H1 (cell line): Measurements from ENCODE around the gene TINCR. TPM values are rescaled to one million over a fixed set of nuclear protein-coding genes. Genes with fewer than 3 reads are reported as not detected.
A peak's percentile ranks its signal among the peaks of the same experiment; 100 is the strongest.

Source experiments
- CTCF ChIA-PET: fragments of 300-600 bp; sonication (Branson Sonifier 250); formaldehyde crosslinking; loops from one replicate; lab custom pipeline; 2021; ENCODE audit not compliant: partially characterized antibody; lab: Charles Lee
- POLR2A ChIA-PET: fragments of 300-600 bp; sonication (Branson Sonifier 250); formaldehyde crosslinking; loops from one replicate; lab custom pipeline; 2021; ENCODE audit warnings: inconsistent platforms; ENCODE audit not compliant: partially characterized antibody; lab: Charles Lee
- DNase-seq, 2 experiments: peaks; one replicate each; pipeline versions ENCODE4 v3.0.0 to v3.0.0-alpha.2; 2010 to 2022; ENCODE audit warnings: low spot score in 2 of 2, low read depth in 1 of 2, mixed read lengths in 1 of 2
- FAIRE-seq: peaks from 2 replicates; lab custom pipeline; 2011; peaks lifted over from hg19 to GRCh38; lab: Jason Lieb, UNC
- H2AFZ ChIP-seq: 2 replicates; pipeline ENCODE4 v1.8.1; 2012; ENCODE audit warnings: low read length, inconsistent platforms
- H2AK5ac ChIP-seq: 2 replicates; pipeline ENCODE4 v1.6.1; 2013; ENCODE audit warnings: low read depth, low read length
- H2BK120ac ChIP-seq: replicated peaks from 2 replicates; pipeline ENCODE3; 2013; ENCODE audit warnings: low read depth, low read length, inconsistent platforms
- H2BK12ac ChIP-seq: 2 replicates; pipeline ENCODE4 v1.6.1; 2013; ENCODE audit warnings: low read depth, low read length
- H2BK15ac ChIP-seq: 2 replicates; pipeline ENCODE4 v1.6.1; 2013; ENCODE audit warnings: low read length
- H2BK20ac ChIP-seq: 2 replicates; pipeline ENCODE4 v1.6.1; 2013; ENCODE audit warnings: low read length
- H2BK5ac ChIP-seq: 2 replicates; pipeline ENCODE4 v1.6.1; 2013; ENCODE audit warnings: low read depth, low read length
- H3K14ac ChIP-seq: 2 replicates; pipeline ENCODE4 v1.6.1; 2013; ENCODE audit warnings: inconsistent platforms; ENCODE audit not compliant: insufficient read length
- H3K18ac ChIP-seq: 2 replicates; pipeline ENCODE4 v1.6.1; 2013; ENCODE audit warnings: low read length; ENCODE audit errors: extremely low read depth
- H3K23ac ChIP-seq: 2 replicates; pipeline ENCODE4 v1.6.1; 2013; ENCODE audit warnings: inconsistent platforms; ENCODE audit not compliant: insufficient read length
- H3K23me2 ChIP-seq: 2 replicates; pipeline ENCODE4 v1.6.1; 2013; ENCODE audit warnings: low read depth, low read length
- H3K27ac ChIP-seq: 2 replicates; pipeline ENCODE4 v1.6.1; 2011; ENCODE audit warnings: low read depth, low read length, inconsistent platforms
- H3K27me3 ChIP-seq, 4 experiments: replicated peaks in 1 of 4; 1 replicate in 1 of 4; 2 replicates in 3 of 4; pipeline versions ENCODE4 v1.6.1 to v1.8.1; 2011 to 2013; ENCODE audit warnings: low read length in 3 of 4, mild to moderate bottlenecking in 3 of 4, inconsistent platforms in 2 of 4, mixed read lengths in 2 of 4, moderate library complexity in 1 of 4; ENCODE audit not compliant: control insufficient read depth in 3 of 4, insufficient read depth in 3 of 4; ENCODE audit errors: extremely low read depth in 1 of 4
- H3K36me3 ChIP-seq, 4 experiments: 2 replicates each; pipeline versions ENCODE4 v1.6.1 to v1.8.1; 2011 to 2013; ENCODE audit warnings: mild to moderate bottlenecking in 4 of 4, low read length in 3 of 4, moderate library complexity in 2 of 4, control low read depth in 1 of 4, inconsistent platforms in 1 of 4; ENCODE audit not compliant: insufficient read depth in 4 of 4, control insufficient read depth in 2 of 4
- H3K4ac ChIP-seq: replicated peaks from 2 replicates; pipeline ENCODE3; 2013; ENCODE audit warnings: low read length, low read depth, mixed read lengths, inconsistent platforms; ENCODE audit not compliant: insufficient read length
- H3K4me1 ChIP-seq, 4 experiments: replicated peaks in 1 of 4; 1 replicate in 1 of 4; 2 replicates in 3 of 4; pipeline versions ENCODE4 v1.6.1 to v1.8.1; 2011 to 2013; ENCODE audit warnings: low read length in 3 of 4, inconsistent platforms in 2 of 4, mixed read lengths in 1 of 4; ENCODE audit not compliant: insufficient read depth in 4 of 4, control insufficient read depth in 3 of 4
- H3K4me2 ChIP-seq, 2 experiments: 2 replicates each; pipeline versions ENCODE4 v1.6.1 to v1.8.1; 2011 to 2013; ENCODE audit warnings: low read depth in 2 of 2, low read length in 2 of 2, control low read depth in 1 of 2, inconsistent platforms in 1 of 2, mild to moderate bottlenecking in 1 of 2; ENCODE audit not compliant: insufficient read depth in 1 of 2
- H3K4me3 ChIP-seq, 4 experiments: fragments of 200-600, 300-600 bp in 1 of 4; sonication (generic), shearing (Covaris generic), sonication (Bioruptor Twin) in 1 of 4; 2 replicates each; pipeline versions ENCODE4 v1.5.1 to v1.8.1; 2011 to 2016; ENCODE audit warnings: low read length in 4 of 4, low read depth in 3 of 4, control low read depth in 2 of 4, inconsistent platforms in 2 of 4, mild to moderate bottlenecking in 2 of 4, mixed read lengths in 1 of 4, moderate library complexity in 1 of 4; ENCODE audit not compliant: insufficient read depth in 2 of 4; ENCODE audit errors: extremely low read depth in 1 of 4
- H3K56ac ChIP-seq: replicated peaks from 2 replicates; pipeline ENCODE3; 2013; ENCODE audit warnings: low read depth, mild to moderate bottlenecking, mixed read lengths, low read length, inconsistent platforms; ENCODE audit not compliant: insufficient read length
- H3K79me1 ChIP-seq: 2 replicates; pipeline ENCODE4 v1.6.1; 2013; ENCODE audit warnings: low read depth, low read length, control low read depth
- H3K79me2 ChIP-seq, 2 experiments: 2 replicates each; pipeline versions ENCODE4 v1.6.1 to v1.8.1; 2012 to 2013; ENCODE audit warnings: low read length in 2 of 2, mild to moderate bottlenecking in 2 of 2, inconsistent platforms in 1 of 2; ENCODE audit not compliant: insufficient read depth in 2 of 2, control insufficient read depth in 1 of 2
- H3K9ac ChIP-seq, 4 experiments: replicated peaks in 1 of 4; 1 replicate in 1 of 4; 2 replicates in 3 of 4; pipeline versions ENCODE4 v1.6.1 to v1.8.1; 2011 to 2013; ENCODE audit warnings: low read depth in 3 of 4, low read length in 3 of 4, control low read depth in 2 of 4, mild to moderate bottlenecking in 2 of 4, moderate library complexity in 2 of 4, inconsistent platforms in 1 of 4; ENCODE audit errors: extremely low read depth in 1 of 4
- H3K9me3 ChIP-seq, 2 experiments: 2 replicates each; pipeline versions ENCODE4 v1.6.1 to v1.8.1; 2012 to 2013; ENCODE audit warnings: mild to moderate bottlenecking in 2 of 2, moderate library complexity in 2 of 2, control low read depth in 1 of 2, inconsistent platforms in 1 of 2, low read depth in 1 of 2, low read length in 1 of 2, mixed read lengths in 1 of 2; ENCODE audit not compliant: insufficient read depth in 2 of 2
- H4K20me1 ChIP-seq, 2 experiments: replicated peaks in 1 of 2; 2 replicates each; pipeline versions ENCODE3 to v1.8.1; 2011 to 2013; ENCODE audit warnings: inconsistent platforms in 2 of 2, low read length in 2 of 2, mild to moderate bottlenecking in 1 of 2; ENCODE audit not compliant: insufficient read depth in 2 of 2, control insufficient read depth in 1 of 2
- H4K5ac ChIP-seq: 2 replicates; pipeline ENCODE4 v1.6.1; 2013; ENCODE audit warnings: low read length, low read depth, mixed read lengths, inconsistent platforms; ENCODE audit not compliant: insufficient read length
- H4K8ac ChIP-seq: 2 replicates; pipeline ENCODE4 v1.8.0; 2013; ENCODE audit warnings: mild to moderate bottlenecking, moderate library complexity, low read length, inconsistent platforms; ENCODE audit not compliant: insufficient read depth; ENCODE audit errors: extremely low read depth
- H4K91ac ChIP-seq: replicated peaks from 2 replicates; pipeline ENCODE3; 2013; ENCODE audit warnings: low read length, mixed read lengths, inconsistent platforms; ENCODE audit not compliant: insufficient read length
- KDM5A ChIP-seq: fragments of 200-600 bp; IDR thresholded peaks from 2 replicates; pipeline ENCODE4 v1.7.1; 2012; ENCODE audit warnings: mild to moderate bottlenecking, low read length, inconsistent platforms, mixed read lengths
- RAD21 ChIP-seq, 2 experiments: IDR thresholded peaks in 1 of 2; conservative IDR thresholded peaks in 1 of 2; 2 replicates each; pipeline ENCODE4 v1.6.1; 2011; ENCODE audit warnings: low read depth in 2 of 2, low read length in 2 of 2, improper control_type of control experiment in 1 of 2, inconsistent platforms in 1 of 2, mild to moderate bottlenecking in 1 of 2, moderate library complexity in 1 of 2
- WGBS, 2 experiments: shearing (Covaris generic) in 1 of 2; methylation state at CpG; one replicate each; pipeline versions ENCODE4 v1.1.6 to v1.1.7; 2013 to 2015; ENCODE audit warnings: low lambda C conversion rate in 2 of 2, mixed read lengths in 2 of 2, inconsistent platforms in 1 of 2, low coverage in 1 of 2, missing lambda C conversion rate in 1 of 2; ENCODE audit not compliant: insufficient replicate concordance in 2 of 2, insufficient coverage in 1 of 2, insufficient read length in 1 of 2; ENCODE audit errors: extremely low coverage in 1 of 2, missing lambda C conversion rate in 1 of 2; 5-methylcytosine and 5-hydroxymethylcytosine counted together
- polyA plus RNA-seq, 7 experiments: library from polyadenylated mRNA; depleted of rRNA in 3 of 7; stranded (reverse) in 5 of 7; unstranded in 2 of 7; fragments of >200 nt in 5 of 7; fragments of 200-250 nt in 2 of 7; gene quantifications; 1 replicate in 5 of 7; 2 replicates in 1 of 7; 4 replicates in 1 of 7; pipeline versions ENCODE4 v1.2.1 to v1.2.3, GENCODE V29; 2011 to 2013; ENCODE audit warnings: missing spikeins in 2 of 7, mixed read lengths in 2 of 7
- total RNA-seq: library from RNA; stranded (reverse); fragmentation: NEBNext Ultra II Directional; extraction: Animal tissue kit (Norgen Biotek cat#: 25700); gene quantifications from 2 replicates; pipeline ENCODE4 v1.2.1, GENCODE V29; 2021
- TF ChIP-seq, protein P1 (sequence below), 3 experiments: IDR thresholded peaks; 1 replicate in 2 of 3; 2 replicates in 1 of 3; pipeline versions ENCODE4 v1.5.1 to v1.6.1; 2011; ENCODE audit warnings: low read length in 3 of 3, mild to moderate bottlenecking in 3 of 3, inconsistent platforms in 2 of 3, low read depth in 1 of 3, moderate library complexity in 1 of 3; ENCODE audit not compliant: insufficient read depth in 1 of 3; ENCODE audit errors: control extremely low read depth in 1 of 3

The TINCR gene
- total and polyA plus RNA-seq, 2 of the 8 experiments (the other 6 are each of a cell fraction or from before 2014, with no cell fraction given) = 0.52 to 1.4 TPM

DNA sequence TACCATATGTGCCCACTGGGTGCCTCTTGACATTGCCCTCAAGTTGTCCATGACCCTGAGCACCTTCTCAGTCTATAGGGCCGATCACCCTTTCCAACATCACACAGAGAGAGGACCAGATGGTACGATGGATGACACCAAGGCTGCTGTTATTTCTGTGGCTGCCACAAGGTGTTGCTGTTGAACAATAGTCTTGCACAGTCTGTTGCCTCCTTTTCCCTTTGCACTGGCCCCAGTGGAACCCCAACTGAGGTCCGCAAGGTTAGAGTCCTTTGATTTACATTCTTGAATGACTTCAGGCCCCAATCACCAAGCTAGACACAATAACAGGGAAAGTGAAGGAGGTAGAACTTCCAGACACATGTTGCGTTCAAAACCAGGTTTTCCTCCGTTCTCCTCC lies 52.0 kb downstream of the TINCR start:
- Histone ChIP-seq H3K4ac (no peak overlapping the region), H3K56ac (no peak overlapping the region), H3K79me1 (no peaks in the 10 kb centered on the region), H3K14ac (no peak overlapping the region), H4K8ac (no peak overlapping the region), H3K18ac (no peak overlapping the region), H3K4me3 (no peak overlapping the region), H2BK12ac (no peak overlapping the region), H4K91ac (no peak overlapping the region), H3K4me1 (no peaks in the 10 kb centered on the region), H4K5ac (no peak overlapping the region), H3K9ac (no peak overlapping the region), H3K79me2 (no peaks in the 10 kb centered on the region), H3K4me2 (no peak overlapping the region), H2BK20ac (no peak overlapping the region), H2BK120ac (no peak overlapping the region), H3K23me2 (no peaks in the 10 kb centered on the region; the same call in 1 of the 2 replicates), H3K27ac (no peak overlapping the region), H2AFZ (no peak overlapping the region), H3K27me3 (no peaks in the 10 kb centered on the region; a peak in 2 of 7 replicates), H2AK5ac (0 out of 2 replicates have a peak overlapping the region, but pooled peaks have one; percentile 3), H3K23ac (no peak overlapping the region), H4K20me1 (no peaks in the 10 kb centered on the region), H2BK15ac (no peak overlapping the region), H2BK5ac (no peak overlapping the region), H3K36me3 (no peaks in the 10 kb centered on the region), H3K9me3 (peaks cover 4 to 11% of the 10 kb centered on the region in 2 experiments; a peak in 2 of 4 replicates)
- TF ChIP-seq, protein P1, sequence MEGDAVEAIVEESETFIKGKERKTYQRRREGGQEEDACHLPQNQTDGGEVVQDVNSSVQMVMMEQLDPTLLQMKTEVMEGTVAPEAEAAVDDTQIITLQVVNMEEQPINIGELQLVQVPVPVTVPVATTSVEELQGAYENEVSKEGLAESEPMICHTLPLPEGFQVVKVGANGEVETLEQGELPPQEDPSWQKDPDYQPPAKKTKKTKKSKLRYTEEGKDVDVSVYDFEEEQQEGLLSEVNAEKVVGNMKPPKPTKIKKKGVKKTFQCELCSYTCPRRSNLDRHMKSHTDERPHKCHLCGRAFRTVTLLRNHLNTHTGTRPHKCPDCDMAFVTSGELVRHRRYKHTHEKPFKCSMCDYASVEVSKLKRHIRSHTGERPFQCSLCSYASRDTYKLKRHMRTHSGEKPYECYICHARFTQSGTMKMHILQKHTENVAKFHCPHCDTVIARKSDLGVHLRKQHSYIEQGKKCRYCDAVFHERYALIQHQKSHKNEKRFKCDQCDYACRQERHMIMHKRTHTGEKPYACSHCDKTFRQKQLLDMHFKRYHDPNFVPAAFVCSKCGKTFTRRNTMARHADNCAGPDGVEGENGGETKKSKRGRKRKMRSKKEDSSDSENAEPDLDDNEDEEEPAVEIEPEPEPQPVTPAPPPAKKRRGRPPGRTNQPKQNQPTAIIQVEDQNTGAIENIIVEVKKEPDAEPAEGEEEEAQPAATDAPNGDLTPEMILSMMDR (IDR thresholded peaks at IDR 0.05; ENCODE audit: control extremely low read depth in 1 of 3, insufficient read depth in 1 of 3, low read depth in 1 of 3, low read length in 3 of 3) = peak; percentile 65 to 87 (median 74)
- TF ChIP-seq KDM5A (no peak), RAD21 (IDR thresholded peaks at IDR 0.05 in 1 of 2, conservative IDR thresholded peaks at IDR 0.05 in 1 of 2; ENCODE audit: low read depth in 2 of 2, low read length in 2 of 2) (peak; percentile 73 to 81)
- ChIA-PET CTCF (interaction anchor here (0.7 to 9.3 kb wide), 12 partner anchors 9 to 166 kb away, joined by 3 to 112 read pairs (median 5); no protein-coding TSS in a partner anchor), POLR2A (interaction anchor here (1.0 to 1.2 kb wide), 2 partner anchors 12 to 64 kb away, joined by 3 to 5 read pairs; no protein-coding TSS in a partner anchor)
- WGBS, 2 experiments = 80% methylated on average over 5 of the region's 5 CpGs; no CpG with 5 or more reads in 1 of the 2 experiments
- FAIRE-seq = peak; percentile 65
- peak in 1 of 2 experiments; percentile 60 for DNase-seq
